Mononuclear cell (primary cell): ENCODE data around the gene MRPL40. TPM values are rescaled to one million over a fixed set of nuclear protein-coding genes. Genes with fewer than 3 reads are reported as not detected.
"Not testable (repeated sequence)": the region's sequence is repeated elsewhere in the genome, so short reads cannot be mapped to it uniquely, and the experiment has no call there.

ENCODE experiments used
- H3K27me3 ChIP-seq: 2 replicates; pipeline ENCODE4 v1.6.0; 2011; ENCODE audit warnings: low read length, control low read depth; ENCODE audit not compliant: insufficient read depth
- H3K4me1 ChIP-seq: 2 replicates; pipeline ENCODE4 v1.5.1; 2011; ENCODE audit warnings: mild to moderate bottlenecking, low read length, control low read depth; ENCODE audit not compliant: insufficient read depth
- H3K4me3 ChIP-seq: 2 replicates; pipeline ENCODE4 v1.5.1; 2011; ENCODE audit warnings: mild to moderate bottlenecking, low read length, moderate library complexity
- H3K9me3 ChIP-seq: 2 replicates; pipeline ENCODE4 v1.5.1; 2011; ENCODE audit warnings: low read depth, mild to moderate bottlenecking, control low read depth, low read length
- total RNA-seq: library from RNA; depleted of rRNA; stranded (reverse); fragments of >200 nt; gene quantifications from one replicate; pipeline ENCODE4 v1.2.3, GENCODE V29; 2012

MRPL40 gene
- total RNA-seq, 1 donor = 10.0 TPM

DNA sequence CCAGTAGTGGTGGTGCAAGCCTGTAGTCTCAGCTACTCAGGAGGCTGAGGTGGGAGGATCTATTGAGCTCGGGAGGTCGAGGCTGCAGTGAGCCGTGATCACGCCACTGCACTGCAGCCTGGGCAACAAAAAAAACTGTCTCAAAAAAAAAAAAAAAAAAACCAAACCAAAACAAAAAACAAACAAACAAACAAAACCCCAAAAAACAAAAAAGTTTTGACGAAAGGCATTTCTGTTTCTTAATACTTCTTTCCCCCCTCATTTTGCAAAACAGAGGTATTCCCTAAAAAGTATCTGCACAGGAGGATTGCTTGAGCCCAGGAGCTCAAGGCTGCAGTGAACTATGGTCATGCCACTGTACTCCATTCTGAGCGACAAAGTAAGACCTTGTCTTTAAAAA is 12.0 kb upstream of the MRPL40 start:
- Histone ChIP-seq H3K9me3 (no peaks in the 10 kb centered on the region), H3K4me1 (peaks cover 59% of the 10 kb centered on the region), H3K27me3 (no peaks in the 10 kb centered on the region), H3K4me3 (no peak overlapping the region)

DNA sequence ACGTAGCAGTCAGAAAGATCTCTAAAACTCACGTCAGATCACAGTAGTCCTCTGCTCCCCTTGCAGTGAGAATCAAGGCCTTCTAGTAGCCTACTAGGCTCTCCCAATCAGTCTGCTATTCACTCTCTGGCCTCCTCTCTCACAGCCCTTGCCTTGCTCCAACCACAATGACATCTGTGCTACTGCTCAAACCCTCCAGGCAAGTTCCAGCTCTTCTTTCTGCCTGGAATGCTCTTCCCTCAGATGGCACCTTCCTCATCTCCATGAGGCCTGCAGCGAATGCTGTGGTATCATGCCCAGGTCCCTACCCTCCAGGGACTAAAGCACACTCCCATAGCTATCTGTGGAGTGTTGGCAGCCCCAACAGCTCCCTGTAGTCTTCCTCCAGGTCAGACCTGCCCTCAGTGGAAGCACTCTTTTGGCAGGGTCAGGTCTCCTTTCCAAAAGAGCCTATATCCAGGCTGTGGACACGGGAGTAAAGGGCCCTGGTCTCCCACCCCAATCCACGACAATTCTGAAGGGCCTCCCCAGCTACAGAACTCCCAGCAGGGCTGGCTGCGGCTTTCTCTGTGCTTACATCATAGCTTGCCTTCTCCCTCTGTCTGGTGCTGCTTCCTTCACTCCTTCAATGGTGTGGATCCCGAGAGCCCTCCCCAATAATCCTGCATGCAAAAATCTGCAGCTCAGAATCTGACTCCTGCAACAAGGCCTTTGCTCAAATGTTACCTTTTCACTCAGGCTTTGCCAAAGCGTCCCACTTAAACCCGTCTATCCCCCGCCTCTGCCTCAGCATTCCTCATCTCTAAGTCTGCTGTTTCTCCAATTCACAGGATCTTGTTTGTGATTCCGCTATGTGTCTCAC is 9.7 kb upstream of the MRPL40 start:
- H3K4me1 ChIP-seq = peaks cover 78% of the 10 kb centered on the region
- no peaks in the 10 kb centered on the region for H3K9me3 ChIP-seq
- no peak overlapping the region for H3K4me3 ChIP-seq
- H3K27me3 ChIP-seq = no peaks in the 10 kb centered on the region

DNA sequence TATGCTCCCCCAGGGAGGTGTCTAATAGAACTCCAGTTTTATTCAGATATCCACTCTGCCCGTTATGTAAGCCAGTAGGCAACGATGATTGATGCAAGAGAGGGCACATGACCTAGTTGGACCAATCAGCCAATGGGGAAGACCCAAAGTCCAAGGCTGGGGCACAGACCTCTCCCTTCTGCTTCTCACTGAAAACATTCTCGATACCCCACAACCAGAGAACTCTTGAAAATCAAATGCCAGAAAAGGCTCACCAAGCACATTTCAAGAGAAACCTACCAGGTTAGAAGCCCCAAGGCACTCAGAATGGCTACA is 8.2 kb upstream of the MRPL40 start:
- Histone ChIP-seq H3K9me3 (no peaks in the 10 kb centered on the region), H3K4me3 (no peak overlapping the region), H3K27me3 (no peaks in the 10 kb centered on the region), H3K4me1 (peaks cover 84% of the 10 kb centered on the region)

DNA sequence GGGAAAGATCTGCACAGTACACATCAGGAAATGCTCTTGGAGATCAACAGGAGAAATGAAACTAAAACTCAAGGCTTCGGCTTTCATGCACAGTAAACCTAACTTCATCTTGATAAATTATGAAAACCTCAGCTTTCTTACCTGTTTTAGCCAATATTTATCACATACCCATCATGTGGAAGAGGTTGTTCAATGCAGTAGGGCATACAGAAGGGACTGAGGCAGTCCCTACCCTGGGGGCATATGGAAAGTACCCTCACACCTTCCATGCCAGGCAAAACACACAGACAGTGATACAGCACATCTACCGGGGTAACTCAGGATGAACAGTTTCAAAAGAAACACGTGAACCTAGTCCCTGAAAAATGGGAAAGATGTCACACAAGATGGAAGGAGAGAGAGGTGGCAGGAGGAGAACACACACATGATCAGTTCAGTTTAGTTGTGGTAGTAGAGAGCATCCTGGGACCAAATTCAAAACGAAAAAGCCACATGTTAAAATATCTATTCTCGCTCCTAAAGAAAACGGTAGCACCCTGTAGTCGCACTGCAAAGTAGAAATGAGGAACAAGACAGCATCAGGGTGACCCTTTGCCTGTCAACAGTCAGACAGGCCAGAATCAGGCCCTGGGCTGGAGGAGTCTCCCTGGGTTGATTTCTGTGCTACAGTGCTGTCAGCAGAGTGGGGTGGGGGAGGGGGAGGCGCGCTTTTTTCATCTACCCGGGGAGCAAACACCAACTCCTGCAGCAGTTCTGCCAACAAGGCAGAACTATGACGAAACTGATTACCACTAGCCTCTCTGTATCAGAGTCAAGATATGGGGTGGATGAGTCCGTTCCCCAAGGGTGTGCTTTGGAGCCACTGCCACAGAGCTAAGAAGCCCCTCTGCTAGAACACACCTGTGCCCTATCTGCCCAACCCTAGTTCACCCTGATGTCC is 2.1 kb upstream of the MRPL40 start:
- Histone ChIP-seq H3K4me1 (peaks cover 70% of the 10 kb centered on the region), H3K27me3 (no peaks in the 10 kb centered on the region), H3K4me3 (peak overlapping the region; percentile 73), H3K9me3 (no peaks in the 10 kb centered on the region)

DNA sequence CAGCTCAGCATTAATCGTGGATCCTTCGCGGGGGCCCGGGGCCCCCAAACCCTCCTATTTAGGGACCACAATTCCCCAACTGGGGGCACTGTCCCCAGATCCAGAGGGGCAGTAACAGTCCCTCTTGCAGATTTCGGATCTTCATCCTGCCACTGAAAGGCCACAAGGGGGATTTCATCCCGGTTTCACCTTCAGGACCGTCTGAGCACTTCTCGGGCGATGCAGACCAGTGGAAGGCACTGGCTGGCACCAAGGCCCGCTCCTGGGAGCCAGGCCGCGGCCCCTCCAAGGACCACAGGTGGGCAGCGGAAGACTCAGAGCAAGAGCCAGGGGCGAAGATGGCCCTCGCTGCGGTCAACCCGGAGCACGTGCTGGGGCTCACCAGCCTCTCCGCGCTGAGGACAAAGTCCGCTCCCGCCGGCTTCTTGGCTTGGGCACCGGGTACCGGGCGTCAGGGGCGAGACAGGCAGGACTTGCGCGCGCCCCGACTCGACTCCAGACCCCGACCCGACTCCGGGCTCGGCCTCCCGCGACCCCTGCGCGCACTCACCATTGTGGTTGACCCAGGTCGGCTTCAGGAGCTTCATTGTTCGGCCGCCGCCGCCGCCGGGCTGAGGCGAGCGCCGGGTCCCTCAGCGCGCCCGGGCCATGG is 1.3 kb upstream of the MRPL40 start:
- Histone ChIP-seq H3K9me3 (no peaks in the 10 kb centered on the region), H3K27me3 (no peaks in the 10 kb centered on the region), H3K4me3 (peak overlapping the region; percentile 73), H3K4me1 (peaks cover 63% of the 10 kb centered on the region)

DNA sequence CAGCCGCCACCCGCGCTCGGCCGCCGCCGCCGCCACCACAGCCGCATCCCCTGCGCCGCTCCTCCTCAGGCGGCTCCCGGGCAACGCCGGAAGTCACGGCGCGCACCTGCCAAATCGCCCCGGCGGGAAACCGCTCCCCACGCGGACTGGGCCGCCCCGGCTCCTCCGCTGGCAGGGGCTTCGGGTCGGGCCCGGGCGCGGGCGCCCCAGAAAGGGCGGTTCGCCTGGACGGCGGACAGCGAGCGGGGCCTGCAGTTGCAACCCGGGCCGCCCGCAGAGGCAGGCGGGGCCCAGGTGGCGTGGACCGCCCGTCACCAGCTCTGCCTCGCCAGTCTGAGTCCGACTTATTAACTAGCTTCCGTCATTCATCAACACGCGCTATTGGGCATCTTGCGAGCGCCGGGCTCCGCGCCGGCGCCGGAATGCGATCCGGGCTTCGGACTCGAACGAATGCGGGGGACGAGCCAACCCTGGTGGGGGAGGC is 654 bp upstream of the MRPL40 start, which contains the start of gene HIRA:
TSS of gene HIRA (minus strand) at position 85 of the 484 bp plus-strand sequence. CDS start 257 bp downstream, outside the sequence.
- peak within 1 kb of the TSS; percentile 73 for H3K4me3 ChIP-seq
- no peaks in the 10 kb centered on the region for H3K27me3 ChIP-seq
- H3K9me3 ChIP-seq = no peaks in the 10 kb centered on the region
- H3K4me1 ChIP-seq = peaks cover 59% of the 10 kb centered on the region

DNA sequence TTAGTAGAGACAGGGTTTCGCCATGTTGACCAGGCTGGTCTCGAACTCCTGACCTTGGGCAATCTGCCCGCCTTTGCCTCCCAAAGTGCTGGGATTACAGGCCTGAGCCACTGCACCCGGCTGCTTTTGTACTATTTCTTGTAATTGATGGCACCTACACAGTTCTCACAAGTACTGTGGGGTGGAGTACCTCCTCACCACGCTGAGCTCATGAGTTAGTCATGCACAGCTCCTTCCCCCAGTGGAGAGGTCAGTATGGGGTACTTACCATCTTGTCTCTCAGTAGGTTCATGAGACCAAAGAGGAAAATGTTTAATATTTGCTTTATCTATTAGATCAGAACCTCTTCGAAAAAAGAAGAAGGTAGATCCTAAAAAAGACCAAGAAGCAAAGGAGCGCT is 2.1 kb downstream of the MRPL40 start:
- Histone ChIP-seq H3K27me3 (no peaks in the 10 kb centered on the region), H3K4me1 (peaks cover 39% of the 10 kb centered on the region), H3K4me3 (no peak overlapping the region), H3K9me3 (no peaks in the 10 kb centered on the region)

DNA sequence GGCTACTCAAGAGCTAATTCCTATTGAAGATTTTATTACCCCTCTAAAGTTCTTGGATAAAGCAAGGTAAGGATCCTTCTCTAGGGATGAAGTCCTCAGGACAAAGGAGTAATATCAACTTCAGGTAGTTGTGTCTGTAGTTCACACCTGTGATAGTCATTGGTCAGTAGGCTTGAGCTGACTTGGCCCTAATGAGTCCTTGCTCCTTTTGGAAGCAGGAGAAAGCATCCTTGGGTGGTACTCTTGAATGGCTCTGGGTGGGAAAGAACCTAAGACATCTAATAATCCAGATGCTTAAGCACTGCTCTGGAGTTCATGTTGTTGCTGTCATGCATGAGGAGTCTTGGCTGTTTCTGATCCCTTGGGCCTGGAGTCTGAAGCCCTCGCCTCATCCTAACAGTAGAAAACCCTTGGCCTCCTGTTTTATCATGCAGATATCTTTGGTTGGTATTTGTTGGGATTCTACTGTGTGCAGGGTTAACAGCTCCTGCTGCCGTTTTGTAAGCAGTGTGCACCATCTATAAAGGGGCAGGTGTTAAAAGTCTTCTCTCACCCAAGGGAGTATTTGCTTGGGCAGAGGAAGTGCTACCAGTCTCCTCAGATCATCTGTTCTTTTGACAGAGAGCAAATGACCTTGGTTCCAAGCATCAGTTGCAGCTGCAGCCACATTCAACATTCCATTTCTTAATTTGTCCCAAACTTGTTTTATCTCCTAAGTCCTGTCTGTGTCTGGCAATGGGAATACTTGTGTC is 2.7 kb downstream of the MRPL40 start:
- H3K4me1 ChIP-seq = peaks cover 33% of the 10 kb centered on the region
- no peaks in the 10 kb centered on the region for H3K9me3 ChIP-seq
- no peak overlapping the region for H3K4me3 ChIP-seq
- no peaks in the 10 kb centered on the region for H3K27me3 ChIP-seq

DNA sequence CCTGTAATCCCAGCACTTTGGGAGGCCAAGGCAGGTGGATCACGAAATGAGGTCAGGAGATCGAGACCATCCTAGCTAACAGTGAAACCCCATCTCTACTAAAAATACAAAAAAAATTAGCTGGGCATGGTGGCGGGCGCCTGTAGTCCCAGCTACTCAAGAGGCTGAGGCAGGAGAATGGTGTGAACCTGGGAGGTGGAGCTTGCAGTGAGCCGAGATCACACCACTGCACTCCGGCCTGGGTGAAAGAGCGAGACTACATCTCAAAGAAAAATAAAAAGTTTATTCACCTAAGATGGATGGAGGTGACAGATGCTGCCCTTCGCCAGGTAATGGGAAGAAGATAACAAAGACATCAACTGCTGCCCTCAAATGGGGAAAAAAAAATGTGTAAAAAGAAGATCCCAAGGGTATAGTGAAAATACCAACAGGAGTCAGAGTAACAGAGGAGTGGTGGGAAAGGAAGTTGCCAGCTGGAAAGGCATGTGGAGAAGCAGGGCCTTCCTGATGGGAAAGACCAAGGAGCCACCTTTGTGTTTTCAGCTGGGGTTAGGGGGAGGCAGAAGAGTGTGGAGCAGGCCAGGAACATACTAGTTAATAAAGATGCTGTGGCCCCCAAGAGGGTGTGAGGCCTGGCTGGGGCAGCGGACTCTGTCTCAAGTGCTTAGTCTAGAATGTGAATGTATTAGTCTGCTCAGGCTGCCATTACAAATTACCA is 4.3 kb downstream of the MRPL40 start:
- H3K27me3 ChIP-seq = not testable (repeated sequence)

DNA sequence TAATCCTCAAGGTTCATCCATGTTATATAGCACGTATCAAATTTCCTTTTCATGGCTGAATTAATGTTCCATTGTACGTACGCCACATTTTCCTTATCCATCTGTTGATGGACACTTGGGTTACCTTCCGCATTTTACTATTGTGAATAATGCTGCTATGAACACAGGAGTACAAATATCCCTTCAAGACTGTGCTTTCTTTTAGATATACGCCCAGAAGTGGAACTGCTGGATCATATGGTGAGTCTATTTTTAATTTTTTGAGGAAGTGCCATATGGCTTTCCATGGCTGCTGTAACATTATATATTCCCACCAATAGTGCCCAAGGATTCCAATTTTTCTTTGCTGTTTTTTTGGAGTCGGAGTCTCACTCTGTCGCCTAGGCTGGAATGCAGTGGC is 6.0 kb downstream of the MRPL40 start:
- H3K9me3 ChIP-seq = no peaks in the 10 kb centered on the region
- no peak overlapping the region for H3K4me3 ChIP-seq
- H3K4me1 ChIP-seq = peaks cover 14% of the 10 kb centered on the region
- H3K27me3 ChIP-seq = no peaks in the 10 kb centered on the region

More for the DNA sequence above, 4.3 kb downstream of the MRPL40 start:
- H3K4me1 ChIP-seq = peaks cover 22% of the 10 kb centered on the region
- not testable (repeated sequence) for H3K4me3 ChIP-seq, H3K9me3 ChIP-seq

DNA sequence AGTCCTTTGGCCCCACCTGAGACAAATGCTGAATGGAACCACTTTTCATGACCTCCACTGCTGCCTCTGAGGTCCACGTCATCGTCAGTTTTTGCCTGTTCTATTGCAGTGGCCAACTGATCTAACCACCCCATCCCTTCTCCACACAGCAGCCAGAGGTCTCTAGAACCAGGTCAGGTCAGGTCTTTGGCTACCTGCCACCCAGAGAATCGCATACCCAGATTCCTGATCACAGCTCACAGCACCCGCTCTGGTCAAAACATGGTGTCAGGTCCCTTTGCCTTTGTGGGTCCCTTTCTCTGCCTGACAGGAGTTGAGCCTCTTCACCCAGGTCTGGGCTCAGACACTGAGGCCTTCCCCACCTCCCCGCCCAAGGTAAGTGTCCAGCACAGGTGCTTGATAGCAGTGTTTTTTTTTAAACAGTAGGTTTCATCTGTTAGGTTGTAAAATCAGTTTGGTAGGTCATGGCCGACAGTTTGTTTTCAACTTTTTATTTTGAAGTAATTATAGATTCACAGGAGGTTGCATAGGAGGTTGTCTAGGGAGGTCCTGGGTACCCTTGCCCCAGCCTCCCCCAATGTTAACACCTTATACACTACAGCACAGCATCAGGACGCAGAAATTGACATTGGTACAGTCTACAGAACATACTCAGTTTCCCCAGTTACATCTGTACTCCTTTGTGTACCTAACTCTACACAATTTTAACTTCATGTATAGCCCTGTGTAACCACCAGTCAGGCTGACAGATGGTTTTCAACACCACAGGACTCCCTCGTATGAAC is 8.3 kb downstream of the MRPL40 start:
- Histone ChIP-seq H3K4me1 (peaks cover 6% of the 10 kb centered on the region), H3K9me3 (no peaks in the 10 kb centered on the region), H3K27me3 (no peaks in the 10 kb centered on the region), H3K4me3 (no peak overlapping the region)

DNA sequence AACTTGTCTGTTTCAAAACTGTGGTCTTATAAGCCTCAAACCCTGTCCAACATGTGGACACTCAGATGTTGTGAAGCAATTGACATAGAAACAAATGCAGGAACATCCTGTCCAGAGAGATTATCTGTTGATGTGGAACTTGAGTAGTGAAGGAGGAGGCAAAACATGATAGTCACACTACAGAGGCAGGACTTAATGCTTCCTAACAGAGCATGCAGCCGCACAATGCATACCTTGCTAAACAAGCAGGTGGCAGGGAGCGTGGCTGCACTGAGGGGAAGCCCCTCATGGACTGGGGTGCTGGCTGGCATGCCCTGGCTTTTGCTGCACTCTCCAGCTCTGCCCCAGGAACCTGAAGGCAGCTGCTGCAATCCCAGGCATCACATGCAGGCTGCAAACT is 9.8 kb downstream of the MRPL40 start:
- Histone ChIP-seq H3K4me3 (no peak overlapping the region), H3K27me3 (no peaks in the 10 kb centered on the region), H3K9me3 (no peaks in the 10 kb centered on the region), H3K4me1 (peaks cover 20% of the 10 kb centered on the region)

DNA sequence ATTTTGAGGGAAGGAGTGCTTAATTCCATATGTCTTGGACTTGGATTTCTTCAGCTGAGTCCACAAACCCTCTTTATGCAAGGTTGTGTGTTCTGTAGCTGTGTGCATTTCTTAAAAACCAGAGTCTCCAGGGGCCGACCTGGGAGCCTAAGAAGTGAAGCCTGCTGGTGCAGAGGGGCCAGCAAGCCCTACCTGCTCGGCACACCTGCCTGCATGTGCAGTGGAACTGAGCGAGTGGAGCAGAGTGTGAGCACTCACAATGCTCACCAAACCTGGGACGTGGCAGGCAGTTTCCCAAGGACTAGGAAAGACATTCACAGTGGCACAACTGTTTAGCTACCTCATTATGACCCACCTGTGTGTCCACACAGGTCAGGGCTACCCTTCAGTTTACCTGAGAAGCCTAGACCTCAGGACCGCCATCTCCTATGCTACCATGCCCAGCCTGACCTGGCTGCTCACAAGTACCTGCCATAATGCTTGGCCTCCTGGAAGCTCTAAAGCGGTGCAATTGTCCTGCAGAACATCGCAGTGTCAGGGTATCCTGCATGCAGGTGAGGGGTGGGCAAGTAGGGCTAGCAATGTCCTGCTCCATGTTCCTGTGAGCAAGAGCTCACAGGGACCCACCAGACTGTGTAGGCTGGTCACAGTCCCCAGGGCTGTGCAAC is 11.3 kb downstream of the MRPL40 start:
- H3K4me3 ChIP-seq = no peak overlapping the region
- H3K27me3 ChIP-seq = no peaks in the 10 kb centered on the region
- H3K4me1 ChIP-seq = peaks cover 26% of the 10 kb centered on the region
- H3K9me3 ChIP-seq = no peaks in the 10 kb centered on the region
